HG02623 (cell line): ENCODE data around the gene SEMA6A.

Experiments used
- ATAC-seq: cut with Tn5 transposase; IDR thresholded peaks from one replicate; pipeline ENCODE4 v1.9.1; 2021; ENCODE audit warnings: moderate library complexity; ENCODE audit not compliant: unreplicated experiment

SEMA6A gene

DNA sequence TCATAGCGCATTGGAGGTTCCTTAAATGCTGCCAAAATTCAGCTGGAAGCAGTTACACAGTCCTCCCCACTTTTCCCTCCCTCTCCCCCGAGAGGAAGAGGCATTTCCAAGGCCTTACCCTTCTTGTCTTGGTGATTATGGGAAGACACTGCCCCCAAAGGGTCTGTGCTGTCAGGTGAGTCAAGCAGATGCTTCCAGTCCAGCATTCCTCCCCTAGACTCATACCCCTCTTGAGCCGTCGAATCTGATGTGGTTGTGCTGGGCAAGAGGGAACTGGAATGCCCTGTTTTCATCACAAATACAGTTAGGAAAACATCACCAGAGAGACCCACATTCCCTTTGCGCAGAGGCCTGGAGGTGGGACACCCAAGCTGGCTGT, 107.2 kb downstream of the SEMA6A start:
- no peak for ATAC-seq

GRCh38 chr5:116466727-116467464, 107.7 kb downstream of the SEMA6A start:
- no peak for ATAC-seq

- ATAC-seq: no peak
These were observed 109.2 kb downstream of the SEMA6A start for GRCh38 chr5:116465411-116465810.

- ATAC-seq: no peak
These were observed 110.4 kb downstream of the SEMA6A start for GRCh38 chr5:116464144-116464708.

- no peak for ATAC-seq
These were observed 112.1 kb downstream of the SEMA6A start for GRCh38 chr5:116462500-116462899.

GRCh38 chr5:116459301-116459700, 115.3 kb downstream of the SEMA6A start:
- no peak for ATAC-seq

GRCh38 chr5:116457062-116457461, 117.6 kb downstream of the SEMA6A start:
- no peak for ATAC-seq

DNA sequence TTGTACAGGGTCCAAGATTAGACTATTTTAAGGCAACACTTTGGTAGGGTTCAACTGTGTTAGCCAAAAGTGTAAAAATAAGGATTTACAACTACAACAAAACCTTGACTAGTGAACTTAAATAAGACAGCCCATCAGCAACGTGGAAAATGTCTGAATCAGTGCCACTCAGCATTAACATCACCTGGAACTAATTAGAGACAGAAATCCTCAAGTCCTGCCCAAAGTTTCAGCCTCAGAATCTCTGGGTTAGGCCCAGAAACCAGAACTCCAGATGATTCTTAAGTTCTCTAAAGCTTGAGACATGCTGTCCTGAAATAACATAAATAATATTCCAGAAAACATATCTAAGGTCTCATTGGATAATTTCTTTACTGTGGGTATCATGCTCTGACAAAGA, 118.6 kb downstream of the SEMA6A start:
- ATAC-seq: no peak

DNA sequence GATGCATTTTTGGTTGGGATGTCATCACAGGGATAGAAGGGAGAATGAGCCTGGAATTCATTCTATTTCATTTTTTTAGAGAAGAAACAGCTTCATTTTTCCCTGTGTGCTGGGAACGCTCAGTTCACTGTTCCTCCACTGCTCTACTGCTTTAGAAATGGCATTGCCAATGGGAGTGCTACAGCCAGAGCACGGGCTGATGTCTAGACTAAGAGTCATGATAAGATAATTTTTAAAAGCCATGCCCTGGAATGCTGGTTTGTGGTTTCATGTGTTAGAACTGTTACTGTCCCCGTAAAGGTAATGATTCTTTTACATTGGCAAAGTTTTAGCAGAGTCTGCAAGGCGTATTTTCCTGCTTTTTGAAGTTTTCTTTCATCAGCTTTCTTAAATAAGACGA, 119.6 kb downstream of the SEMA6A start:
- no peak for ATAC-seq

GRCh38 chr5:116454417-116454927, 120.2 kb downstream of the SEMA6A start:
- peak; percentile 99 for ATAC-seq

DNA sequence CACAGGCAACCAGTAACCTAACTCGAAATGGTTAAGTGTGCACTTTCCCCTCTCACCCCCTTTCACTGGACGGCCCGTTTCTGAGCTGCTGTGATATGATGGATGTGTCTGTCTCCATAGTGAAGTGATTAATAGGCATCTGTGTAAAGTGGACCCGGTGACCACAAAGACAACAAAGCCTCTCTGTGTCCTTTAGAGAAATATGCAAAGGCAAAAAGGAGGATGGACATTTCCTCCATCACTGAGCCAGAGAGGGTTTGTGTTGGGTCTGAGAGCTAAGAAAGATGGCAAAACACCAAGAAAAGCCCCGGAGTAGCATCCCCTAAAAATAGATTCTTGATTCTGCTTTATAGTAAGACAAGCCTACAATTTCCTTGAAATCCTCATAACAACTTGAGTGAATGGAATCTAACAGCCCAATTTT, 120.6 kb downstream of the SEMA6A start:
- no peak for ATAC-seq

- no peak for ATAC-seq
These were observed 121.8 kb downstream of the SEMA6A start for GRCh38 chr5:116452774-116453368.

DNA sequence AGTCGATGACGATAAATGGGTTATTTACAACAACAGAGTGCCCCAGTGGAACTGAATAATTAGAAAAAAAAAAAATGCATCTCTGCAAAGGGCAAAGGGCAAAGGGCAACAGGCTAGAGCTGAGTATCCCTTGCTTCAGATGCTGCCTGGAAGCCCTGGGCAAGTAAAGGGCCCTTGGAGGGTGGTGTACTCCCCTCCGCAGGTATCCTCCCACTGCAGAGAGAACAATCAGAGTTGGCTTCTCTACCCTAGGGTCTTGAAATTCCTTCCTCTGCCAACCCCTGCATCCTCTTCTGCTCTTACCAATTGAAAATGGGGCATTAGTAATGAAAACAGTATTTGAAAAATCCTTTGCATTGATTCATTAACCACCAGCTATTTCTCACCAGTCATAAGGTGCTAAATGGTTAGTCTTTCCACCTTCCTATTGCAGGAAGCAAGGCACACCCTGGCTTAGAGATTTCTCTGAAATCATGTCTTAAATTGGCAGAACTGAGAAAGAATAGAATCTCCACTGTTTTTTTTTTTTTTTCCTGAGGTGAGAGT, 122.6 kb downstream of the SEMA6A start:
- no peak for ATAC-seq

GRCh38 chr5:116451066-116451465, 123.6 kb downstream of the SEMA6A start:
- ATAC-seq: no peak

DNA sequence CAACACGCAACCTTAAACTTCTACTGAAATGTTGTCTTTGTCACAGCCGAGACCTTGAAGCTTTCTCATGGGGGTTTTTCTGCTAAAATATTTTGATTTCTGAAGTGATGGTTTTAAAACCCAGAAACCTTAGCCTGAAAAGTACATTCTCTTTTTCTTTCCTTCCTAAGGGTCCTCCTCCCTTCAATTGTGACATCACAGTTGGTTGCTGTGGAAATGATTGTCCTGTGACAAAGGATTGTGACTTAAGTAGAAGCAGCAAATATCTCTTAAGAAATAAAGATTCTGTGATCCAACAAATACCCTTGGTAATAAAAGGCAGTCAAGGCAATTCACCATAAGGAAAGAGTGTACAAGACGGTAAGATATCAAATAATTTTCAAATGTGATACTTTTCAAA, 125.2 kb downstream of the SEMA6A start:
- no peak for ATAC-seq

DNA sequence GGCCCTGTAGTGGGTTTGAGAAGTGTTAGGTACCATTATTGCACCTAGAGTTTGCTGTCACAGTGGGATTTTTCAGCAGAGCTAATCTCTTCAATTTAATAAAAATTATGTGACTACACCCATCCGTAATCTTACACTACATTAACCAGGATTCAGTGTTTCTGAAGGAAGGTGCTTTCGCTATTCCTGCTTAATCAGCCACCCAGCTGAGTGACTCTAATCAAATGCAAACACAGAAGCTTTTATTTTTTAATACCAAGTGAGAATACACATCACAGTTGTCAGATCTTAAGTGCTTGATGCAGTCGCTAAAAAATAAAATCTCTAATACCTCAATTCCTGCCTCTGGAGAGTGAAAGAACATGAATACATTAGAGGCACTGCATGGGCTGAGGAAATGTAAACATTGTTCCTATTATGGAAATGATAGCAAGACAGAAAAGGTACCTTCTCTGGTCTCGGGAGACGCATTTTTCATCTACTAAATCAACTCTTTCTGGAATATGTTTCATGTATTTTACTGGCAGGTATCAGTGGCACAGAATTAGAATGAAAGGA, 125.7 kb downstream of the SEMA6A start:
- ATAC-seq: no peak

DNA sequence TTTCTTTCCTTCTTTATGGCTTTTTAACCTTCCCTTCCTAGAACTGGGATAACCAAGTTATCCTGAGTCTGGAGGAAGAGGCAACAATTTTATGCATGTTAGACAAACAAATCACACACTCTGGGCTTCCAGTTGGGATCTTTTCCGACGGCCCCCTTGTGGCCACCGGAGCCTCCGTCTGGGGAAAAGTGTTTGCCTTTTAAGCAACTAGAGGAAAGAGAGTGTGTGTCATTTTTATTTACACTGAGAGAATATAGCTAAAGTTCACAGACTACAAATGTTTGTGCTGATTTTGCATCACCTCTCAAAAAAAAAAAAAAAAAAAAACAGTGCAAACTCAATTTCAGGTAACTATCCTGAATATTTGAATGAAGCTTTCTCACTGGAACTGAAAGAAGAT, 126.2 kb downstream of the SEMA6A start:
- no peak for ATAC-seq

DNA sequence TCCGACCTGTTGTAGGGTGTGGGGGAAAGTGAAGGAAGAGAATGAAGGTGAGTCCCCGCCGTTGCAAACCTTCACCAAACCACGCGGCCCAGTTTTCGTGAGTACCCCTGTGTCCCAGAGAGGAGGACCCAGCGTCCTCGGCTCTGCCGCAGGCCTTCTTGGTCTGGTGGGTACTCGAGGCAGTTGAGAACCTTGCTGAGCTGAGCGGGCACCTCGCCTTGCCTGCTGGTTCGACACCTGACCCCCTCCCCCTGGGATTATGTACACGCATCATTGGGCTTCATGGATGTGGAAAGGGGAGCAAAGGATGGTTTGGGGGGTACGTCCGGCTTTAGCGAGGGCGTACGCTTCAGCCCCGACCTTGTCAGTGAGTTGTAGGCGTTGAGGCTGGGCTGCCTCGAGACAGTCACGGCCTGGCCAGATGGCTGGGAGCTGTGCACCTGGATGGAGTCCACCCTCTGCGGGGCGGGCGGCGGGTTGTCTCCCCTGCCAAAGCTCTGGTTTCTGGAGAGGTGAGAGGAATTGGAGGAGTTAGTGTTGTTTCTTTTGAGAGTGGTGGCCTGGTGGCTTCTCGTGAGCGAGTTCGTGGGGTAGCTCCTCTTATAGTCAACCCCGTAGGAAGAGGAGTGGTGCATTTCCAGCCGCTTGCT, 128.1 kb downstream of the SEMA6A start:
- no peak for ATAC-seq

GRCh38 chr5:116445311-116445710, 129.3 kb downstream of the SEMA6A start:
- no peak for ATAC-seq

DNA sequence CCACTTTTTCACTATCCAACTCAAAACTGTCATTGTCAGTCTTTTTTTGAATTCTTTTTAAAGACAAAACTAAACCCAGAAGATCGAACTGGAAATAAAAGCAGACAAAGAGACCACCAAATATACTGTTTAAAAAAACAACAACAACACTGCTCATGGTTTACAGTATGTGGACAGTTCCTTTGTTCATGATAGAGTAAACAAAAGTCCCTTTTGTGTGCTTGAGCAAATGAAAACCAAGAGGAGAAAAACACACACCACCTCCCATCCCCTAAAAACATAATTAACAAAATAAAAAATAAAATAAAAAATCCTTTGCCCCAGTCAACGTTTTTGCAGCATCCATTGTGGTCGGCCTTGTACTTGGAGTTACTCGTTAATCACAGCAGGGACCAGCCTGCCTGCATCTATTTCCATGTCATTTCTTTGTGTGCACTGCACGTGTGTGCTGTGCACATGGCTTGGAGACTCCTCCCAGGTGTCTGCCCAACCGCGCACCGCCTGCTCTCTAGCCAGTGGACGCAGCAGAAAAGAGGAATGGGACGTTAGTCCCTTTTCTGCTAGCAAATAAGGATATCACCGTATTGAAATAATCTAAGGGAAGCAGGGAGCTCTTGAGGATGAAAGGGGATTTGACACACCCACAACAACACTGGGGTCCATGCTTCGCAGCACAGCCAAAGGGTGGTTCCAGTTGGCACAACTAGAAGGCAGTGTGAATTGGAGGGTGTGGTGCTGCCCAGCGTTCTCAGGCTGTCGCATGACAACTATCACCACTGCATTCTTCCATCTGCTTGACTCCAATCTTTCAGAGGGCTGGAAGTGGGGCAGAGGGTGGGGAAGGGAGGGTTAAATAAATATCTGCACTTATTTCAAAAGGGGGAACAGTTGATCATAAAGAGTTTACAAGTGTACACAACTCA, 130.0 kb downstream of the SEMA6A start:
- ATAC-seq: no peak
